WTC11 (cell line): ENCODE measurements around the gene ECE1. TPM values are rescaled to one million over a fixed set of nuclear protein-coding genes. Genes with fewer than 3 reads are reported as not detected.

Experiments
- ATAC-seq: fragments of 200-7000 bp; cut with Tn5 transposase; 2 replicates; pipeline ENCODE4 v1.10.0; 2021; ENCODE audit warnings: mild to moderate bottlenecking, moderate library complexity
- CTCF ChIA-PET: fragments of 300-600 bp; sonication (Branson Sonifier 250); formaldehyde crosslinking; loops from one replicate; lab custom pipeline; 2021; ENCODE audit warnings: antibody characterized with exemption; lab: Charles Lee
- POLR2A ChIA-PET: fragments of 350-600 bp; sonication (Branson Sonifier 250); formaldehyde crosslinking; loops from one replicate; lab custom pipeline; 2021; ENCODE audit warnings: antibody characterized with exemption; lab: Charles Lee
- DNase-seq: peaks from one replicate; pipeline ENCODE4 v3.0.0; 2021; ENCODE audit warnings: low spot score
- H3K27ac Mint-ChIP-seq: 2 replicates; pipeline ENCODE4 v1.8.0; 2021; ENCODE audit warnings: mixed read lengths
- H3K27me3 Mint-ChIP-seq: 2 replicates; pipeline ENCODE4 v1.8.0; 2021; ENCODE audit warnings: low read depth, mild to moderate bottlenecking, moderate library complexity, mixed read lengths
- H3K36me3 Mint-ChIP-seq: 2 replicates; pipeline ENCODE4 v1.8.0; 2021; ENCODE audit warnings: mixed read lengths
- H3K4me1 Mint-ChIP-seq: 2 replicates; pipeline ENCODE4 v1.8.0; 2022; ENCODE audit warnings: mixed read lengths
- H3K4me3 Mint-ChIP-seq: 2 replicates; pipeline ENCODE4 v1.8.0; 2021; ENCODE audit warnings: mild to moderate bottlenecking, moderate library complexity, mixed read lengths
- H3K9me3 Mint-ChIP-seq: 2 replicates; pipeline ENCODE4 v1.8.0; 2021; ENCODE audit warnings: mixed read lengths
- ATF1 ChIP-seq: sonication (generic); formaldehyde crosslinking; IDR thresholded peaks from 2 replicates; pipeline ENCODE4 v1.8.1; 2023; ENCODE audit warnings: mild to moderate bottlenecking, moderate library complexity, missing genetic modification reagents
- ATF3 ChIP-seq: sonication (generic); formaldehyde crosslinking; conservative IDR thresholded peaks from 2 replicates; pipeline ENCODE4 v1.8.1; 2022; ENCODE audit warnings: mild to moderate bottlenecking, missing genetic modification reagents
- CTCF ChIP-seq: fragments of 200-600 bp; IDR thresholded peaks from 2 replicates; pipeline ENCODE4 v1.8.0; 2022; ENCODE audit warnings: antibody characterized with exemption
- E2F1 ChIP-seq: sonication (generic); formaldehyde crosslinking; IDR thresholded peaks from 2 replicates; pipeline ENCODE4 v1.8.0; 2022; ENCODE audit warnings: mild to moderate bottlenecking, missing genetic modification reagents
- E2F5 ChIP-seq: sonication (generic); formaldehyde crosslinking; IDR thresholded peaks from 2 replicates; pipeline ENCODE4 v1.8.1; 2022; ENCODE audit warnings: mild to moderate bottlenecking, moderate library complexity, missing genetic modification reagents
- ELF4 ChIP-seq: sonication (generic); formaldehyde crosslinking; IDR thresholded peaks from 2 replicates; pipeline ENCODE4 v1.8.1; 2022; ENCODE audit warnings: low read depth, mild to moderate bottlenecking, moderate library complexity, missing genetic modification reagents
- ETV6 ChIP-seq: sonication (generic); formaldehyde crosslinking; IDR thresholded peaks from 2 replicates; pipeline ENCODE4 v1.8.1; 2022; ENCODE audit warnings: mild to moderate bottlenecking, missing genetic modification reagents
- FOXJ3 ChIP-seq: sonication (generic); formaldehyde crosslinking; IDR thresholded peaks from 2 replicates; pipeline ENCODE4 v1.9.0; 2021; ENCODE audit warnings: missing genetic modification reagents, mild to moderate bottlenecking, borderline replicate concordance
- FOXP1 ChIP-seq: sonication (generic); formaldehyde crosslinking; IDR thresholded peaks from 2 replicates; pipeline ENCODE4 v1.8.0; 2022; ENCODE audit warnings: missing genetic modification reagents, mild to moderate bottlenecking, moderate library complexity, borderline replicate concordance
- IRF2 ChIP-seq: sonication (generic); formaldehyde crosslinking; IDR thresholded peaks from 2 replicates; pipeline ENCODE4 v1.8.0; 2022; ENCODE audit warnings: low read depth, missing genetic modification reagents, borderline replicate concordance
- JAZF1 ChIP-seq: fragments of 250-450 bp; sonication (Bioruptor Pico); IDR thresholded peaks from 2 replicates; pipeline ENCODE4 v1.9.0; 2021; ENCODE audit warnings: moderate library complexity, mild to moderate bottlenecking, inconsistent platforms
- JUN ChIP-seq: sonication (generic); formaldehyde crosslinking; IDR thresholded peaks from 2 replicates; pipeline ENCODE4 v1.8.0; 2023; ENCODE audit warnings: mild to moderate bottlenecking, missing genetic modification reagents
- MYBL2 ChIP-seq: sonication (generic); formaldehyde crosslinking; IDR thresholded peaks from 2 replicates; pipeline ENCODE4 v1.8.1; 2023; ENCODE audit warnings: mild to moderate bottlenecking, moderate library complexity, missing genetic modification reagents
- NFATC4 ChIP-seq: fragments of 250-450 bp; sonication (Bioruptor Pico); IDR thresholded peaks from 2 replicates; pipeline ENCODE4 v1.9.0; 2021; ENCODE audit warnings: mild to moderate bottlenecking
- NFYB ChIP-seq: sonication (generic); formaldehyde crosslinking; conservative IDR thresholded peaks from 2 replicates; pipeline ENCODE4 v1.8.0; 2022; ENCODE audit warnings: low read depth, missing genetic modification reagents
- NR3C1 ChIP-seq: sonication (generic); formaldehyde crosslinking; conservative IDR thresholded peaks from 2 replicates; pipeline ENCODE4 v1.8.1; 2023; ENCODE audit warnings: low read depth, mild to moderate bottlenecking, missing genetic modification reagents
- OVOL2 ChIP-seq: fragments of 250-450 bp; sonication (Bioruptor Pico); IDR thresholded peaks from 2 replicates; pipeline ENCODE4 v1.9.0; 2021; ENCODE audit warnings: mild to moderate bottlenecking, borderline replicate concordance
- PREB ChIP-seq: sonication (generic); formaldehyde crosslinking; IDR thresholded peaks from 2 replicates; pipeline ENCODE4 v1.8.1; 2022; ENCODE audit warnings: mild to moderate bottlenecking, missing genetic modification reagents, moderate library complexity, borderline replicate concordance
- PRRX2 ChIP-seq: fragments of 250-450 bp; sonication (Bioruptor Pico); IDR thresholded peaks from 2 replicates; pipeline ENCODE4 v1.8.0; 2021; ENCODE audit warnings: mild to moderate bottlenecking
- RORB ChIP-seq: fragments of 250-450 bp; sonication (Bioruptor Pico); IDR thresholded peaks from 2 replicates; pipeline ENCODE4 v1.9.0; 2021; ENCODE audit warnings: mild to moderate bottlenecking
- SMAD3 ChIP-seq: sonication (generic); formaldehyde crosslinking; IDR thresholded peaks from 2 replicates; pipeline ENCODE4 v1.8.0; 2022; ENCODE audit warnings: missing genetic modification reagents, mild to moderate bottlenecking, borderline replicate concordance
- SOX15 ChIP-seq: fragments of 250-450 bp; sonication (Bioruptor Pico); IDR thresholded peaks from 2 replicates; pipeline ENCODE4 v1.9.0; 2021; ENCODE audit warnings: mild to moderate bottlenecking
- TEAD1 ChIP-seq: sonication (generic); formaldehyde crosslinking; IDR thresholded peaks from 2 replicates; pipeline ENCODE4 v1.8.0; 2022; ENCODE audit warnings: mild to moderate bottlenecking, missing genetic modification reagents
- ZNF138 ChIP-seq: sonication (generic); formaldehyde crosslinking; conservative IDR thresholded peaks from 2 replicates; pipeline ENCODE4 v1.8.1; 2022; ENCODE audit warnings: mild to moderate bottlenecking, moderate library complexity, missing genetic modification reagents
- ZNF263 ChIP-seq: sonication (generic); formaldehyde crosslinking; IDR thresholded peaks from 2 replicates; pipeline ENCODE4 v1.8.1; 2022; ENCODE audit warnings: low read depth, mild to moderate bottlenecking, moderate library complexity, missing genetic modification reagents
- ZNF416 ChIP-seq: fragments of 250-450 bp; sonication (Bioruptor Pico); IDR thresholded peaks from 2 replicates; pipeline ENCODE4 v1.9.0; 2021; ENCODE audit warnings: mild to moderate bottlenecking, inconsistent platforms
- ZNF423 ChIP-seq: fragments of 250-450 bp; sonication (Bioruptor Pico); IDR thresholded peaks from 2 replicates; pipeline ENCODE4 v2.1.2; 2022; ENCODE audit warnings: mild to moderate bottlenecking, moderate library complexity
- ZNF532 ChIP-seq: fragments of 250-450 bp; sonication (Bioruptor Pico); IDR thresholded peaks from 2 replicates; pipeline ENCODE4 v1.9.0; 2021; ENCODE audit warnings: mild to moderate bottlenecking, borderline replicate concordance
- total RNA-seq: library from RNA; stranded (reverse); gene quantifications from 3 replicates; pipeline ENCODE4 v1.2.3, GENCODE V29; 2021

The ECE1 gene
- total RNA-seq, 1 experiment from 2014 or later = 45.0 TPM

- peaks cover 86% of the 10 kb centered on the region for H3K27me3 Mint-ChIP-seq
- TF ChIP-seq SMAD3 (CRISPR knock-in tag) (no peak), ZNF423 (no peak), NFATC4 (CRISPR knock-in tag) (no peak), MYBL2 (CRISPR knock-in tag) (no peak), RORB (CRISPR knock-in tag) (no peak), ZNF532 (CRISPR knock-in tag) (no peak), JUN (CRISPR knock-in tag) (no peak), JAZF1 (CRISPR knock-in tag) (no peak), CTCF (no peak), PREB (CRISPR knock-in tag) (no peak), IRF2 (CRISPR knock-in tag) (no peak), PRRX2 (CRISPR knock-in tag) (no peak), FOXP1 (CRISPR knock-in tag) (no peak), TEAD1 (CRISPR knock-in tag) (no peak), NFYB (no peak), ZNF263 (no peak)
- TF ChIP-seq, all 79 proteins: peak for 0
- ATAC-seq (no peak), DNase-seq (no peak)
- ChIA-PET CTCF (interaction anchor here (0.8 to 4.4 kb wide), 3 partner anchors 8 to 34 kb away, joined by 3 to 31 read pairs (median 7); no protein-coding TSS in a partner anchor), POLR2A (no interaction called here)
- Mint-ChIP-seq H3K4me1 (no peaks in the 10 kb centered on the region), H3K36me3 (no peaks in the 10 kb centered on the region), H3K27ac (no peak overlapping the region), H3K9me3 (no peaks in the 10 kb centered on the region), H3K4me3 (no peak overlapping the region)
Observed at GRCh38 chr1:21184276-21184675, 106.0 kb downstream of the ECE1 start.

- Mint-ChIP-seq H3K27me3 (peaks cover 85% of the 10 kb centered on the region), H3K4me3 (no peak overlapping the region), H3K4me1 (no peaks in the 10 kb centered on the region), H3K27ac (no peak overlapping the region), H3K9me3 (no peaks in the 10 kb centered on the region), H3K36me3 (no peaks in the 10 kb centered on the region)
- ATAC-seq (no peak), DNase-seq (no peak)
- POLR2A ChIA-PET = no interaction called here
- CTCF ChIA-PET = interaction anchor here (0.6 to 4.4 kb wide), 2 partner anchors 13 to 172 kb away, joined by 3 to 31 read pairs; no protein-coding TSS in a partner anchor
- no peak for TF ChIP-seq NR3C1
- no peak for TF ChIP-seq ATF3
- TF ChIP-seq OVOL2 = no peak
- TF ChIP-seq ATF1 (CRISPR knock-in tag) = no peak
- no peak for TF ChIP-seq ETV6 (CRISPR knock-in tag)
- no peak for TF ChIP-seq ZNF416 (CRISPR knock-in tag)
- no peak for TF ChIP-seq ZNF138 (CRISPR knock-in tag)
- no peak for TF ChIP-seq FOXJ3 (CRISPR knock-in tag)
- TF ChIP-seq NFYB = no peak
- TF ChIP-seq MYBL2 (CRISPR knock-in tag) = no peak
- no peak for TF ChIP-seq SOX15
- no peak for TF ChIP-seq JUN (CRISPR knock-in tag)
- no peak for TF ChIP-seq E2F1 (CRISPR knock-in tag)
- no peak for TF ChIP-seq ELF4 (CRISPR knock-in tag)
- no peak for TF ChIP-seq E2F5 (CRISPR knock-in tag)
Observed at GRCh38 chr1:21182181-21182731, 108.0 kb downstream of the ECE1 start.
